ENCODE data around the gene NR3C1. TPM values are rescaled to one million over a fixed set of nuclear protein-coding genes. Genes with fewer than 3 reads are reported as not detected.

NR3C1 gene
- total and polyA plus RNA-seq, 2 donors (not counting 1 experiment from before 2014, with no cell fraction given): 17.6 to 218 TPM

- ATAC-seq (ENCODE audit: low read depth) (no peak), DNase-seq (no peak)
- Histone ChIP-seq H3K79me2 (ENCODE audit: control insufficient read depth, insufficient read depth, low read length) (no peaks in the 10 kb centered on the region), H3K9ac (ENCODE audit: low read length) (no peak overlapping the region), H2AFZ (ENCODE audit: insufficient read depth, low read depth, low read length, poor library complexity, severe bottlenecking) (no peak overlapping the region), H3K4me2 (replicated peaks; ENCODE audit: low read depth, low read length, poor library complexity, severe bottlenecking) (no peak overlapping the region), H3K27me3 (replicated peaks in 1 of 4; ENCODE audit: control extremely low read depth in 1 of 4, control insufficient read depth in 3 of 4, insufficient read depth in 4 of 4, low read length in 3 of 4) (no peaks in the 10 kb centered on the region), H3K4me1 (ENCODE audit: control insufficient read depth in 2 of 2, insufficient read depth in 2 of 2, low read length in 2 of 2) (peaks cover 13 to 15% of the 10 kb centered on the region in 2 donors), H3K4me3 (ENCODE audit: control extremely low read depth in 1 of 5, extremely low read depth in 1 of 5, insufficient read depth in 1 of 5, low read depth in 2 of 5, low read length in 4 of 5) (no peak overlapping the region), H3K36me3 (replicated peaks in 1 of 2; ENCODE audit: control extremely low read depth in 1 of 2, control insufficient read depth in 1 of 2, extremely low read depth in 1 of 2, insufficient read depth in 2 of 2, low read length in 1 of 2) (no peaks in the 10 kb centered on the region), H4K20me1 (ENCODE audit: control insufficient read depth, insufficient read depth, low read length, poor library complexity, severe bottlenecking) (no peaks in the 10 kb centered on the region), H3K9me3 (ENCODE audit: control extremely low read depth in 1 of 3, control insufficient read depth in 2 of 3, insufficient read depth in 1 of 3, low read length in 2 of 3) (no peaks in the 10 kb centered on the region), H3K27ac (ENCODE audit: low read length in 2 of 2) (no peak overlapping the region)
- CTCF ChIA-PET: no interaction called here
- Mint-ChIP-seq H3K4me3 (no peak overlapping the region), H3K4me1 (peaks cover 17% of the 10 kb centered on the region), H3K27me3 (no peaks in the 10 kb centered on the region), H3K9me3 (ENCODE audit: insufficient read depth) (no peaks in the 10 kb centered on the region), H3K27ac (no peak overlapping the region)
- TF ChIP-seq CTCF (IDR thresholded peaks at IDR 0.05) (no peak), EZH2 (IDR thresholded peaks at IDR 0.05; ENCODE audit: borderline replicate concordance, insufficient read depth, low read depth, low read length, poor library complexity, severe bottlenecking) (no peak)
- POLR2A ChIA-PET: no interaction called here
- intact Hi-C loops (cut with micrococcal nuclease): no loop called here
- WGBS (ENCODE audit: insufficient coverage): 93% methylated on average over 7 of the region's 9 CpGs
These were observed 169.2 kb downstream of the NR3C1 start for GRCh38 chr5:143234162-143234842.

- Histone ChIP-seq H3K27me3 (replicated peaks in 1 of 4; ENCODE audit: control extremely low read depth in 1 of 4, control insufficient read depth in 3 of 4, insufficient read depth in 4 of 4, low read length in 3 of 4) (no peaks in the 10 kb centered on the region), H3K27ac (ENCODE audit: low read length in 2 of 2) (no peak overlapping the region), H3K4me2 (replicated peaks; ENCODE audit: low read depth, low read length, poor library complexity, severe bottlenecking) (no peak overlapping the region), H3K36me3 (replicated peaks in 1 of 2; ENCODE audit: control extremely low read depth in 1 of 2, control insufficient read depth in 1 of 2, extremely low read depth in 1 of 2, insufficient read depth in 2 of 2, low read length in 1 of 2) (no peaks in the 10 kb centered on the region), H3K9ac (ENCODE audit: low read length) (no peak overlapping the region), H3K79me2 (ENCODE audit: control insufficient read depth, insufficient read depth, low read length) (no peaks in the 10 kb centered on the region), H3K9me3 (ENCODE audit: control extremely low read depth in 1 of 3, control insufficient read depth in 2 of 3, insufficient read depth in 1 of 3, low read length in 2 of 3) (no peaks in the 10 kb centered on the region), H2AFZ (ENCODE audit: insufficient read depth, low read depth, low read length, poor library complexity, severe bottlenecking) (no peak overlapping the region), H3K4me1 (ENCODE audit: control insufficient read depth in 2 of 2, insufficient read depth in 2 of 2, low read length in 2 of 2) (peaks cover 15 to 16% of the 10 kb centered on the region in 2 donors), H4K20me1 (ENCODE audit: control insufficient read depth, insufficient read depth, low read length, poor library complexity, severe bottlenecking) (no peaks in the 10 kb centered on the region), H3K4me3 (ENCODE audit: control extremely low read depth in 1 of 5, extremely low read depth in 1 of 5, insufficient read depth in 1 of 5, low read depth in 2 of 5, low read length in 4 of 5) (no peak overlapping the region)
- no peak for TF ChIP-seq EZH2 (IDR thresholded peaks at IDR 0.05; ENCODE audit: borderline replicate concordance, insufficient read depth, low read depth, low read length, poor library complexity, severe bottlenecking)
- no peak for TF ChIP-seq CTCF (IDR thresholded peaks at IDR 0.05)
- ATAC-seq (ENCODE audit: low read depth) (no peak), DNase-seq (no peak)
- Mint-ChIP-seq H3K4me3 (no peak overlapping the region), H3K4me1 (peaks cover 19% of the 10 kb centered on the region), H3K9me3 (ENCODE audit: insufficient read depth) (no peaks in the 10 kb centered on the region), H3K27me3 (no peaks in the 10 kb centered on the region), H3K27ac (no peak overlapping the region)
- ChIA-PET CTCF (no interaction called here), POLR2A (no interaction called here)
- intact Hi-C loops (cut with micrococcal nuclease): no loop called here
- 57% methylated on average over 2 of the region's 2 CpGs for WGBS (ENCODE audit: insufficient coverage)
These were observed 170.5 kb downstream of the NR3C1 start for GRCh38 chr5:143233031-143233430.
